GM21390 (cell line): ENCODE results near the gene MAN1A2.

Source experiments
- ATAC-seq: cut with Tn5 transposase; IDR thresholded peaks from one replicate; pipeline ENCODE4 v1.9.1; 2021; ENCODE audit not compliant: unreplicated experiment

Gene MAN1A2

GRCh38 chr1:117481410-117481809 is 114.2 kb downstream of the MAN1A2 start:
- ATAC-seq = no peak

- no peak for ATAC-seq
Observed at GRCh38 chr1:117493906-117494305, 126.7 kb downstream of the MAN1A2 start.

GRCh38 chr1:117495068-117495467 is 127.8 kb downstream of the MAN1A2 start:
- ATAC-seq = no peak

- ATAC-seq = no peak
Observed at GRCh38 chr1:117499071-117499470, 131.8 kb downstream of the MAN1A2 start.

GRCh38 chr1:117500584-117500983 is 133.3 kb downstream of the MAN1A2 start:
- no peak for ATAC-seq

- ATAC-seq = no peak
Observed at GRCh38 chr1:117501281-117501680, 134.0 kb downstream of the MAN1A2 start.

GRCh38 chr1:117511273-117511672 is 144.0 kb downstream of the MAN1A2 start:
- ATAC-seq = no peak

- no peak for ATAC-seq
Observed at GRCh38 chr1:117512728-117513321, 145.6 kb downstream of the MAN1A2 start.

GRCh38 chr1:117523111-117523510 is 155.9 kb downstream of the MAN1A2 start:
- ATAC-seq = no peak

GRCh38 chr1:117527074-117527473 is 159.8 kb downstream of the MAN1A2 start:
- ATAC-seq = no peak

GRCh38 chr1:117527566-117528102 is 160.4 kb downstream of the MAN1A2 start:
- no peak for ATAC-seq

GRCh38 chr1:117529683-117530082 is 162.4 kb downstream of the MAN1A2 start:
- ATAC-seq = no peak

- no peak for ATAC-seq
Observed at GRCh38 chr1:117531222-117531621, 164.0 kb downstream of the MAN1A2 start.

- ATAC-seq = peak; percentile 86
Observed at GRCh38 chr1:117534995-117535467, 167.8 kb downstream of the MAN1A2 start.

GRCh38 chr1:117535821-117536220 is 168.6 kb downstream of the MAN1A2 start:
- no peak for ATAC-seq

GRCh38 chr1:117537291-117537920 is 170.2 kb downstream of the MAN1A2 start:
- ATAC-seq = no peak

GRCh38 chr1:117540532-117540931 is 173.3 kb downstream of the MAN1A2 start:
- ATAC-seq = no peak

GRCh38 chr1:117541003-117541402 is 173.8 kb downstream of the MAN1A2 start:
- no peak for ATAC-seq

GRCh38 chr1:117541585-117541984 is 174.3 kb downstream of the MAN1A2 start:
- ATAC-seq = no peak

- no peak for ATAC-seq
Observed at GRCh38 chr1:117544509-117545109, 177.4 kb downstream of the MAN1A2 start.

GRCh38 chr1:117546467-117546866 is 179.2 kb downstream of the MAN1A2 start:
- no peak for ATAC-seq

- ATAC-seq = no peak
Observed at GRCh38 chr1:117553471-117553870, 186.2 kb downstream of the MAN1A2 start.
